Large intestine (tissue), 3 donors: ENCODE data around the gene TLE4. TPM values are rescaled to one million over a fixed set of nuclear protein-coding genes. Genes with fewer than 3 reads are reported as not detected.
"Not testable (repeated sequence)": the region's sequence is repeated elsewhere in the genome, so short reads cannot be mapped to it uniquely, and the experiment has no call there.

ENCODE experiments used
- DNase-seq, 2 donors: peaks; one replicate each; pipeline versions ENCODE4 v3.0.0 to v3.0.0-alpha.2; 2013
- H3K27ac ChIP-seq: one replicate; pipeline ENCODE4 v1.5.1; 2013; ENCODE audit warnings: low read length
- H3K27me3 ChIP-seq: 2 replicates; pipeline ENCODE4 v1.6.1; 2013; ENCODE audit warnings: low read length; ENCODE audit not compliant: control insufficient read depth, insufficient read depth
- H3K36me3 ChIP-seq: 2 replicates; pipeline ENCODE4 v1.6.1; 2013; ENCODE audit warnings: low read length; ENCODE audit not compliant: control insufficient read depth, insufficient read depth
- H3K4me1 ChIP-seq: one replicate; pipeline ENCODE4 v1.6.1; 2013; ENCODE audit warnings: low read length; ENCODE audit not compliant: control insufficient read depth, insufficient read depth
- H3K4me3 ChIP-seq: one replicate; pipeline ENCODE4 v1.5.1; 2013; ENCODE audit warnings: low read length
- H3K9me3 ChIP-seq: one replicate; pipeline ENCODE4 v1.6.1; 2013; ENCODE audit warnings: mild to moderate bottlenecking, low read depth, low read length, moderate library complexity; ENCODE audit not compliant: control insufficient read depth
- WGBS: methylation state at CpG from one replicate; pipeline ENCODE4 v1.1.5; 2013; ENCODE audit warnings: low lambda C conversion rate; ENCODE audit not compliant: insufficient coverage; 5-methylcytosine and 5-hydroxymethylcytosine counted together
- polyA plus RNA-seq: library from polyadenylated mRNA; unstranded; fragments of 120-200 nt; gene quantifications from one replicate; pipeline ENCODE4 v1.2.1, GENCODE V29; 2013

TLE4 gene
- polyA plus RNA-seq, 1 donor = 33.3 TPM

DNA sequence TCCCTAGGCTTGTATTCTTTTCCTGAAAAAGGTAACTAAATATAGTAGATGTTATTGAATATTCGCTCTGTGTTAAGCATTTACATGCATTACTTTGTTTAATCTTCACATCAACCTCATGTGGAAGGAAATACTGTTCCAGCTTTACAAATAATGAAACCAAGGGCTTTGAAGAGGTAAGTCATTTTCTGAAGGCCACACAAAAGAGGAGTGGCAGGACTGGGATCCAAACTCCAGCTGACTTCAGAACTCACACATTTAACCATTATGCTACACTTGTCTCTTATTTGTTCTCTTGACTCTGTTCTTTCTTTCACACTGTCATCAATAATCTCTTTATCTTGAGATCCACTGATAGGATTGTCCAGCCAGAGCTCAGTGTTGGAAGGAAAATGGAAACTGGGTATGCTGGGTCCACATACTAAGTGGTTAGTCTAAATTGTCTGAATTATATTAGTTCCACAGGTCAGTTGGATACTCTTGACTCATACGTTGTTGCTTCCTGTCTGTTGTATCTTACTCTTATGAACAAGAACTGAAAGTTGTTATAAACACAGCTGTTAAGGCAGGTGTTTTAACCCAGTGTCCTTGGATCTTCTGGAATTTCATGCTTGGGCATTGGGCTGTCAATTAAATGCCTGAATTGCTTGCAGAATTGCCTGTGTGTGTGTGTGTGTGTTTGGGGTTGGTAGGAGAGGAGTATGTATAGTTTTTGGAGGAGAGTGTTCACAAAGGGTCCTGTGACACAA lies 65.6 kb downstream of the TLE4 start:
- WGBS = 71% methylated on average over 2 of the region's 2 CpGs
- Histone ChIP-seq H3K4me1 (no peaks in the 10 kb centered on the region), H3K4me3 (no peak overlapping the region), H3K9me3 (no peaks in the 10 kb centered on the region), H3K36me3 (no peaks in the 10 kb centered on the region), H3K27ac (no peak overlapping the region), H3K27me3 (no peaks in the 10 kb centered on the region)
- peak; percentile 15 to 44 for DNase-seq

DNA sequence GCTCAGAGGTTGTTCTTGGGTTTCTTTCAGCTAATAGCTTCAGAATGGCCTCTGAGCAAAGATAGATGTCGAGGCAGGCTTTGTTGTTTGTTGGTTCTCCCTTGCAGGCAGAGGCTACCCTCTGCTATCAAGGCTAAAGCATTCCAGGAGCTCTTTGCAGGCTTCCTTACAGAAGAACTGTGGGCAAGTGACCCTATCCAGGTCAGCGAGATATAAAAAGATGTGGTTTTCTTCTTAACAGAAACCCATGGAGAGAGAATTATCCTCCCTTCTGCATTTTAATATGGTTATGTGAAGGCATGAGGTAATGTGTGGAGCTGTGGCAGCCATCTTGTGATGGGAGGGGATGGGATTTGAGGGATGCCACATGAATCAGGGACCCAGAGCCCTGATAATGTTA lies 67.0 kb downstream of the TLE4 start:
- H3K4me1 ChIP-seq = no peaks in the 10 kb centered on the region
- no CpG with 5 or more reads among the region's 2 CpGs for WGBS
- no peak overlapping the region for H3K27ac ChIP-seq
- H3K36me3 ChIP-seq = no peaks in the 10 kb centered on the region
- H3K4me3 ChIP-seq = no peak overlapping the region
- H3K9me3 ChIP-seq = no peaks in the 10 kb centered on the region
- no peak for DNase-seq
- no peaks in the 10 kb centered on the region for H3K27me3 ChIP-seq

DNA sequence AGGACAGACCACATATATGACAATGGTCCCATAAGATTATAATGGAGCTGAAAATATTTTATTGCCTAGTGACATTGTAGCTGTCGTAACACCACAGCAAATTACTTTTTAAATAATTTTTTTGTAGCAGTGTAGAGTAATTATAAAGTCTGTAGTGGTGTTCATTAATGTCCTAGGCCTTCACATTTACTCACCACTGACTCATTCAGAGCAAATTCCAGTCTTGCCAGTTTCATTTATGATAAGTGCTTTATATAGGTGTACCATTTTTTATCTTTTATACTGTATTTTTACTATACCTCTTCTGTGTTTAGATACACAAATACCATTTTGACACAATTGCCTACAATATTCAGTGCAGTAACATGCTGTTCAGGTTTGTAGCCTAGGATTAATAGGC lies 67.6 kb downstream of the TLE4 start:
- H3K4me3 ChIP-seq = no peak overlapping the region
- H3K27me3 ChIP-seq = no peaks in the 10 kb centered on the region
- H3K9me3 ChIP-seq = no peaks in the 10 kb centered on the region
- WGBS = no CpG with 5 or more reads among the region's 1 CpG
- H3K4me1 ChIP-seq = no peaks in the 10 kb centered on the region
- H3K27ac ChIP-seq = no peak overlapping the region
- no peak for DNase-seq
- H3K36me3 ChIP-seq = peaks cover 3% of the 10 kb centered on the region

DNA sequence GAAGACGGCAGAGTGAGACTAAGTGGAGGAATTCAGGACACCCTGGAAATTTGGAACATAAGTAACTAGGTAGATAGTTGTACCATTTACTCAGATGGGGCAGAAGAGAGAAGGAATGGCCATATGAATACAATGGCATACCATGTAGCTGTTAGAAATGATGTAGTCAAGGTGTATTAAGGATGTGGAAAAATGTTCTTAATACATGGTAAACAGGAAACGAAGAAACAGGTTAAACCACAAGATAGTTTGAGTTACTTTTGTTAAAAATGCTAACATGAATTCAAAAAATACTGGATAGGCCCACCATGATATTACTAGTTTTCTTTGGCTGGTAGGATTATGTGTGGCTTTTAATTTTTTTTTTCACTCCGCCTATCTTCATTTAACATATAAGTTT lies 68.3 kb downstream of the TLE4 start:
- DNase-seq, H3K4me1 ChIP-seq: not testable (repeated sequence)

DNA sequence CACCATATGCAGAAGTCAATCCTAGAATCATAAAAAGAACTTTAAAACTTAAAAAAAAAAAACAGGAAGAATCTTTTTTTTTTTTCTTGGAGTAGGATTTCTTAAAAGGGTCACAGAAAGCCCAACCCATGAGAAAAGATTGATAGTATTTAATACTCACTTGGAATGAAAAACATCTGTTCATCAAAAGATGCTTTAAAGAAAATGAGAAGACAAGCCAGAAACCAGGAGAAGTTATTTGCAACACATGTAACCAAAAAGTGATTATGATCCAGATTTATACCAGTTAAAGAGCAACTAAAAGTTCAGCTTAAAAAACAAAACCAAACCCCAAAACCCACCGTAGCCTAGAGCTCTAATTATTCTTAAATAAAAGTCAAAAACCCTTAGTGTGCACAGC lies 69.3 kb downstream of the TLE4 start:
- no CpG with 5 or more reads among the region's 1 CpG for WGBS
- no peak overlapping the region for H3K4me3 ChIP-seq
- no peaks in the 10 kb centered on the region for H3K9me3 ChIP-seq

More for the DNA sequence above, 68.3 kb downstream of the TLE4 start:
- H3K9me3 ChIP-seq, H3K27ac ChIP-seq, H3K36me3 ChIP-seq, H3K4me3 ChIP-seq, H3K27me3 ChIP-seq: not testable (repeated sequence)
- 100% methylated on average over 2 of the region's 3 CpGs for whole genome bisulfite sequencing

DNA sequence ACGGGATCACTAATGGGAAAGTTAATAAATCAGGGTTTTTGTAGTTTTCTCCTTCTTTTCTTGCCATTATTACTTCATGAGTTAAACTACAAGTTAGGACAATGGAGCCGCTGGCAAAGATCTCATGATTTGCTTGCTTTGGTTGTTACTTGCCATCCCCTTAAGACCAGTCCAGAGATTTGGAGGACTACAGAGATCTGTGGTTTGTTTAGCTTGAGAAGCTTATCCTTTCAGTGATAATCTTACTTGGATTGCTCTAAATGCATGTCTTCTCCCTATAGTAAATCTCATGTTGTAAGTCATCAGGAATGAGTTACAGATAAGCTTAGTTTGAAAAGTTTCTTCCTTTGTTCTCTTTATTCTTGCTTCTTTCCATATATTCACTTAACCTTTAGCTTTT lies 70.9 kb downstream of the TLE4 start:
- no peaks in the 10 kb centered on the region for H3K4me1 ChIP-seq
- 100% methylated on average over 1 of the region's 2 CpGs for WGBS
- no peak overlapping the region for H3K4me3 ChIP-seq
- H3K27me3 ChIP-seq = no peaks in the 10 kb centered on the region
- peaks cover 7% of the 10 kb centered on the region for H3K36me3 ChIP-seq
- no peaks in the 10 kb centered on the region for H3K9me3 ChIP-seq
- H3K27ac ChIP-seq = no peak overlapping the region
- DNase-seq = no peak

More for the DNA sequence above, 69.3 kb downstream of the TLE4 start:
- no peak for DNase-seq
- no peaks in the 10 kb centered on the region for H3K27me3 ChIP-seq
- H3K36me3 ChIP-seq = peaks cover 7% of the 10 kb centered on the region
- H3K4me1 ChIP-seq = no peaks in the 10 kb centered on the region
- H3K27ac ChIP-seq = no peak overlapping the region

DNA sequence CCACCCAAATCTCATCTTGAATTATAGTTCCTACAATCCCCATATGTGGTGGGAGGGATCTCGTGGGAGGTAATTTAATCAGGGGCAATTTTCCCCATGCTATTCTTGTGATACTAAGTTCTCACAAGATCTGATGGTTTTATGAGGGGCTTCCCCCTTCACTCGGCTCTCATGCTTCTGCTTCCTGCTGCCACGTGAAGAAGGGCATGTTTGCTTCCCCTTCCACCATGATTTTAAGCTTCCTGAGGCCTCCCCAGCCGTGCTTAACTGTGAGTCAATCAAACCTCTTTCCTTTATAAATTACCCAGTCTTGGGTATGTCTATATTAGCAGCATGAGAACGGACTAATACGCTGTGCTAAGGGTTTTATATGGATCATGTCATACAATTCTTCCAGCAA lies 72.3 kb downstream of the TLE4 start:
- Histone ChIP-seq H3K4me1 (no peaks in the 10 kb centered on the region), H3K27me3 (no peaks in the 10 kb centered on the region), H3K4me3 (no peak overlapping the region), H3K36me3 (peaks cover 7% of the 10 kb centered on the region), H3K27ac (no peak overlapping the region), H3K9me3 (no peaks in the 10 kb centered on the region)
- 100% methylated on average over 1 of the region's 6 CpGs for WGBS
- no peak for DNase-seq

DNA sequence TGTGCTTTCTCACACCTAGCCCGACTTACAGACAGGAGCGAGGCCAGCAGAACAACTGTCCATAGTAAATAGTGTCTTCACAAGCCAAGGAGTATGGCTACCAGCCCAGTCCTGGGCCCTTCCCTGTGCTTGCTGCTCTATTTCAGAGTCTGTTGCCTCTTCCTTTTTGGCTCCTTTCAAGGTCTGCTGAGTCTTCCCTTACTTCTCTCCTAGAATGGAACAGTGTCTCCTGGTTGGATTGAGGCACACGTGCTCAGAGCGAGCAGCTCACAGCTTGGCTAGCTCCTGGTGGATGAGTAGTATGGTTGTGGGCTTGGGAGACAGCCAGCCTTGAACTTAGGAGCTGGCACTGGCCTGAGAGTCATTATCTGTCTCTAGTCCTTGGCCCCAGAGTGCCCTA lies 72.8 kb downstream of the TLE4 start:
- Histone ChIP-seq H3K36me3 (peaks cover 7% of the 10 kb centered on the region), H3K27me3 (no peaks in the 10 kb centered on the region), H3K9me3 (no peaks in the 10 kb centered on the region), H3K4me3 (no peak overlapping the region), H3K4me1 (no peaks in the 10 kb centered on the region), H3K27ac (no peak overlapping the region)
- WGBS = no CpG with 5 or more reads among the region's 4 CpGs
- no peak for DNase-seq

DNA sequence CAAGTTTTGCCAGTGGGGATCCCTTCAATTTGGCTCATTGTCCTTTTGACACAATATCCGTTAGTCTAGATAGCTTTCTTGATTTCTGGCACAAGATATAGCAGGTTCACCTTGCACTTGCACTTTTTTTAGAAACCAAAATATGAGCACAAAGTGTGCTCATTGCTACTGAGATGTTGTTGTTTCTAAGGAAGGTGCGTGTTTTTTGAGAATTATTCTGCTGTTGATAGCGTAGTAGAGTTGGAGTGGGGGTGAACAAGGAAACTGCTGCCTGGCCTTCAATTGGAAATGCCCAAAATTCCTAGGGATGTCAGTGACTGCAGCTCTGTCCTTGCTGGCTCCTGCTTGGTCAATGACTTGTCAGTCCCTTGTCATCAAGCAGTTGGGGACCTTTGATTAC lies 73.3 kb downstream of the TLE4 start:
- H3K27me3 ChIP-seq = no peaks in the 10 kb centered on the region
- H3K36me3 ChIP-seq = peaks cover 7% of the 10 kb centered on the region
- no peak overlapping the region for H3K4me3 ChIP-seq
- no peaks in the 10 kb centered on the region for H3K9me3 ChIP-seq
- WGBS = no CpG with 5 or more reads among the region's 3 CpGs
- H3K27ac ChIP-seq = no peak overlapping the region
- no peaks in the 10 kb centered on the region for H3K4me1 ChIP-seq
- DNase-seq = no peak

DNA sequence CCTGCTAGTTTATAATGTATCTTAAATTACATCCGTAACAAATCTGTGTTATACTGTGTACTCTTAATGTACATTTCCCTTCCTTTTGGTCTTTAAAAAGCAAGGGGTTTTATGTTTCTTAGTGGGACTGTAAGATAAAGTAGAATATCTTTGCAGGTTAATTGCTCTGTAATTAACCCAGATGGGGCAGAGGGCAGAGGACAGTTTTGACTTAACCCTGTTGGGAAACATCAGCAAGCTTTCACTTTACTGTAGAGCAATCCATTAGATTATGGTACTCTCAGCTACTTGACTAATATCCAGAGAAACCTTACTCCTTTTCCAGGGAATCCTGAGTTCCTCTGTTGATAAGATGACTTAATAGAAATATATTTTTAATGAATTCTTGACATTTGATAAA lies 74.3 kb downstream of the TLE4 start:
- Histone ChIP-seq H3K27me3 (no peaks in the 10 kb centered on the region), H3K9me3 (no peaks in the 10 kb centered on the region), H3K27ac (no peak overlapping the region), H3K36me3 (peaks cover 7% of the 10 kb centered on the region), H3K4me3 (no peak overlapping the region), H3K4me1 (no peaks in the 10 kb centered on the region)
- DNase-seq = peak; percentile 12 to 63
- 40% methylated on average over 1 of the region's 1 CpG for WGBS

DNA sequence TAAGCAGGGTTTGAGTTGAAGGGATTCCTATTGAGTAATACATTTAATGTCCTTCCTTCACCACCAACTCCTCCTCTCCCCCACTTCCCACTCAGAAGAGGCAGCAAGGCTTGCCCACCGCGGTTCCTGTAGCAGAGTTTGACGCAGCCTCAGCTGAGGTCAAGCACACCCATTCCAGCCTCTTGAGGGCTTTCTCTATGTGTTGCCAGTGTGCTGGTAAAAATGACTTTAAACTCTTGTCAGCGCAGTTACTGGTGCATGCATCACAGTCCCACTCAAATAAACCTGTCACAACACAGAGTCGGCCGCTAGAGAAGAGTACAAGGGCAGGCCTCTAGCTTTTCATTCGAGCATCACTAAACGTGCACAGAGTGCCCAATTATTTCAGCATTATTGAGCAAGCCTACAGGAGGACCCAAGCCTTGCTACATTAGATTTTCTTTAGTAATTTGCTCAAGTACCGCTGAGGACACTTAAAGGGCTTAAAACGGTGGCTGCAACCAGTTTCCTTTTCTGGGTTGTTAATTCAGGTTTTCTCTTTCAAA lies 79.6 kb downstream of the TLE4 start:
- Histone ChIP-seq H3K27ac (no peak overlapping the region), H3K4me3 (no peak overlapping the region), H3K9me3 (no peaks in the 10 kb centered on the region), H3K27me3 (no peaks in the 10 kb centered on the region), H3K36me3 (peaks cover 6% of the 10 kb centered on the region), H3K4me1 (no peaks in the 10 kb centered on the region)
- DNase-seq = no peak
- 90% methylated on average over 2 of the region's 10 CpGs for WGBS
